ENCODE data around the gene PSMD13. TPM values are rescaled to one million over a fixed set of nuclear protein-coding genes. Genes with fewer than 3 reads are reported as not detected.

PSMD13 gene
- total and polyA plus RNA-seq, 2 of the 13 experiments (the other 11 are each of a cell fraction or from before 2014, with no cell fraction given): 83.0 to 117 TPM

DNA sequence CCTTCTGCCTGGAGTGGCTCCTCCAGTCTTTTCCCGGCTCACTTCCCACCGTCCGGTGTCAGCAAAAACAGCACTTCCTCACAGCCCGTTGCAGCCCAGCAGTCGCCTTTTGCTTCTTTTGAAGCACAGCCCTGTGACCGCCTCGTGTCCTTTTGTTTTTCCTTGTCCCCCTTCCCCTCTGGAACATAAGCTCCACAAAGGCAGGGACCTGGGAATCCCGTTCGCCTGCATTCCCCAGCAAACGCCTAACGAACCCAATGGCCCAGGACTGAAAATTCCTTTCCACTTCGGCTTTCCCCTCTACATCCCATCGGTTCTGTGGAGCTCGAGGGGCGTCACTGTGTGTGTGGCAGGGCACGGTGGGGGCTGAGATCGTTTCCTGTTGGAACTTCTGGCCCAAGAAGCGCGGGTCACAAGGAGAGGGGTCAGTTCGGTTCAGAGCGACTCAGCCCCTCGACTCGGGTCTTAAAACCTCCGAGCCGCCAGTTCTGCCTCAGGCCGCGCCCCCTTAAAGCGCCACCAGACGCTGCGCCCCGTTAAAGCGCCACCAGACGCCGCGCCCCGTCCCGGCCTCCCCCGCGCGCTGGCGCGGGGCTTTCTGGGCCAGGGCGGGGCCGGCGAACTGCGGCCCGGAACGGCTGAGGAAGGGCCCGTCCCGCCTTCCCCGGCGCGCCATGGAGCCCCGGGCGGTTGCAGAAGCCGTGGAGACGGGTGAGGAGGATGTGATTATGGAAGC, 28.4 kb upstream of the PSMD13 start (continued):
- TF ChIP-seq, protein P1, sequence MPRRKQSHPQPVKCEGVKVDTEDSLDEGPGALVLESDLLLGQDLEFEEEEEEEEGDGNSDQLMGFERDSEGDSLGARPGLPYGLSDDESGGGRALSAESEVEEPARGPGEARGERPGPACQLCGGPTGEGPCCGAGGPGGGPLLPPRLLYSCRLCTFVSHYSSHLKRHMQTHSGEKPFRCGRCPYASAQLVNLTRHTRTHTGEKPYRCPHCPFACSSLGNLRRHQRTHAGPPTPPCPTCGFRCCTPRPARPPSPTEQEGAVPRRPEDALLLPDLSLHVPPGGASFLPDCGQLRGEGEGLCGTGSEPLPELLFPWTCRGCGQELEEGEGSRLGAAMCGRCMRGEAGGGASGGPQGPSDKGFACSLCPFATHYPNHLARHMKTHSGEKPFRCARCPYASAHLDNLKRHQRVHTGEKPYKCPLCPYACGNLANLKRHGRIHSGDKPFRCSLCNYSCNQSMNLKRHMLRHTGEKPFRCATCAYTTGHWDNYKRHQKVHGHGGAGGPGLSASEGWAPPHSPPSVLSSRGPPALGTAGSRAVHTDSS (CRISPR knock-in tag; conservative IDR thresholded peaks at IDR 0.05): no peak
- TF ChIP-seq, protein P2, sequence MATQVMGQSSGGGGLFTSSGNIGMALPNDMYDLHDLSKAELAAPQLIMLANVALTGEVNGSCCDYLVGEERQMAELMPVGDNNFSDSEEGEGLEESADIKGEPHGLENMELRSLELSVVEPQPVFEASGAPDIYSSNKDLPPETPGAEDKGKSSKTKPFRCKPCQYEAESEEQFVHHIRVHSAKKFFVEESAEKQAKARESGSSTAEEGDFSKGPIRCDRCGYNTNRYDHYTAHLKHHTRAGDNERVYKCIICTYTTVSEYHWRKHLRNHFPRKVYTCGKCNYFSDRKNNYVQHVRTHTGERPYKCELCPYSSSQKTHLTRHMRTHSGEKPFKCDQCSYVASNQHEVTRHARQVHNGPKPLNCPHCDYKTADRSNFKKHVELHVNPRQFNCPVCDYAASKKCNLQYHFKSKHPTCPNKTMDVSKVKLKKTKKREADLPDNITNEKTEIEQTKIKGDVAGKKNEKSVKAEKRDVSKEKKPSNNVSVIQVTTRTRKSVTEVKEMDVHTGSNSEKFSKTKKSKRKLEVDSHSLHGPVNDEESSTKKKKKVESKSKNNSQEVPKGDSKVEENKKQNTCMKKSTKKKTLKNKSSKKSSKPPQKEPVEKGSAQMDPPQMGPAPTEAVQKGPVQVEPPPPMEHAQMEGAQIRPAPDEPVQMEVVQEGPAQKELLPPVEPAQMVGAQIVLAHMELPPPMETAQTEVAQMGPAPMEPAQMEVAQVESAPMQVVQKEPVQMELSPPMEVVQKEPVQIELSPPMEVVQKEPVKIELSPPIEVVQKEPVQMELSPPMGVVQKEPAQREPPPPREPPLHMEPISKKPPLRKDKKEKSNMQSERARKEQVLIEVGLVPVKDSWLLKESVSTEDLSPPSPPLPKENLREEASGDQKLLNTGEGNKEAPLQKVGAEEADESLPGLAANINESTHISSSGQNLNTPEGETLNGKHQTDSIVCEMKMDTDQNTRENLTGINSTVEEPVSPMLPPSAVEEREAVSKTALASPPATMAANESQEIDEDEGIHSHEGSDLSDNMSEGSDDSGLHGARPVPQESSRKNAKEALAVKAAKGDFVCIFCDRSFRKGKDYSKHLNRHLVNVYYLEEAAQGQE (IDR thresholded peaks at IDR 0.05; ENCODE audit: borderline replicate concordance in 1 of 2, low read depth in 1 of 2, low read length in 2 of 2): no peak
- TF ChIP-seq KDM3A (CRISPR knock-in tag; IDR thresholded peaks at IDR 0.05; ENCODE audit: low read depth) (no peak), SRF (IDR thresholded peaks at IDR 0.05; ENCODE audit: low read depth, low read length) (no peak), FOXA1 (IDR thresholded peaks at IDR 0.05) (no peak), FOXA1 (CRISPR knock-in tag; IDR thresholded peaks at IDR 0.05) (no peak), SMARCE1 (IDR thresholded peaks at IDR 0.05; ENCODE audit: borderline replicate concordance) (no peak), PRPF4 (IDR thresholded peaks at IDR 0.05; ENCODE audit: low read depth, low read length, poor library complexity, severe bottlenecking) (no peak), TCF7 (IDR thresholded peaks at IDR 0.05; ENCODE audit: low read depth) (no peak), ZFP90 (CRISPR knock-in tag; IDR thresholded peaks at IDR 0.05; ENCODE audit: borderline replicate concordance) (no peak)
- TF ChIP-seq, protein P3, sequence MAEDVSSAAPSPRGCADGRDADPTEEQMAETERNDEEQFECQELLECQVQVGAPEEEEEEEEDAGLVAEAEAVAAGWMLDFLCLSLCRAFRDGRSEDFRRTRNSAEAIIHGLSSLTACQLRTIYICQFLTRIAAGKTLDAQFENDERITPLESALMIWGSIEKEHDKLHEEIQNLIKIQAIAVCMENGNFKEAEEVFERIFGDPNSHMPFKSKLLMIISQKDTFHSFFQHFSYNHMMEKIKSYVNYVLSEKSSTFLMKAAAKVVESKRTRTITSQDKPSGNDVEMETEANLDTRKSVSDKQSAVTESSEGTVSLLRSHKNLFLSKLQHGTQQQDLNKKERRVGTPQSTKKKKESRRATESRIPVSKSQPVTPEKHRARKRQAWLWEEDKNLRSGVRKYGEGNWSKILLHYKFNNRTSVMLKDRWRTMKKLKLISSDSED (CRISPR knock-in tag; IDR thresholded peaks at IDR 0.05): no peak
- TF ChIP-seq, protein P4, sequence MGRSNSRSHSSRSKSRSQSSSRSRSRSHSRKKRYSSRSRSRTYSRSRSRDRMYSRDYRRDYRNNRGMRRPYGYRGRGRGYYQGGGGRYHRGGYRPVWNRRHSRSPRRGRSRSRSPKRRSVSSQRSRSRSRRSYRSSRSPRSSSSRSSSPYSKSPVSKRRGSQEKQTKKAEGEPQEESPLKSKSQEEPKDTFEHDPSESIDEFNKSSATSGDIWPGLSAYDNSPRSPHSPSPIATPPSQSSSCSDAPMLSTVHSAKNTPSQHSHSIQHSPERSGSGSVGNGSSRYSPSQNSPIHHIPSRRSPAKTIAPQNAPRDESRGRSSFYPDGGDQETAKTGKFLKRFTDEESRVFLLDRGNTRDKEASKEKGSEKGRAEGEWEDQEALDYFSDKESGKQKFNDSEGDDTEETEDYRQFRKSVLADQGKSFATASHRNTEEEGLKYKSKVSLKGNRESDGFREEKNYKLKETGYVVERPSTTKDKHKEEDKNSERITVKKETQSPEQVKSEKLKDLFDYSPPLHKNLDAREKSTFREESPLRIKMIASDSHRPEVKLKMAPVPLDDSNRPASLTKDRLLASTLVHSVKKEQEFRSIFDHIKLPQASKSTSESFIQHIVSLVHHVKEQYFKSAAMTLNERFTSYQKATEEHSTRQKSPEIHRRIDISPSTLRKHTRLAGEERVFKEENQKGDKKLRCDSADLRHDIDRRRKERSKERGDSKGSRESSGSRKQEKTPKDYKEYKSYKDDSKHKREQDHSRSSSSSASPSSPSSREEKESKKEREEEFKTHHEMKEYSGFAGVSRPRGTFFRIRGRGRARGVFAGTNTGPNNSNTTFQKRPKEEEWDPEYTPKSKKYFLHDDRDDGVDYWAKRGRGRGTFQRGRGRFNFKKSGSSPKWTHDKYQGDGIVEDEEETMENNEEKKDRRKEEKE (IDR thresholded peaks at IDR 0.05): no peak
- TF ChIP-seq, protein P5, sequence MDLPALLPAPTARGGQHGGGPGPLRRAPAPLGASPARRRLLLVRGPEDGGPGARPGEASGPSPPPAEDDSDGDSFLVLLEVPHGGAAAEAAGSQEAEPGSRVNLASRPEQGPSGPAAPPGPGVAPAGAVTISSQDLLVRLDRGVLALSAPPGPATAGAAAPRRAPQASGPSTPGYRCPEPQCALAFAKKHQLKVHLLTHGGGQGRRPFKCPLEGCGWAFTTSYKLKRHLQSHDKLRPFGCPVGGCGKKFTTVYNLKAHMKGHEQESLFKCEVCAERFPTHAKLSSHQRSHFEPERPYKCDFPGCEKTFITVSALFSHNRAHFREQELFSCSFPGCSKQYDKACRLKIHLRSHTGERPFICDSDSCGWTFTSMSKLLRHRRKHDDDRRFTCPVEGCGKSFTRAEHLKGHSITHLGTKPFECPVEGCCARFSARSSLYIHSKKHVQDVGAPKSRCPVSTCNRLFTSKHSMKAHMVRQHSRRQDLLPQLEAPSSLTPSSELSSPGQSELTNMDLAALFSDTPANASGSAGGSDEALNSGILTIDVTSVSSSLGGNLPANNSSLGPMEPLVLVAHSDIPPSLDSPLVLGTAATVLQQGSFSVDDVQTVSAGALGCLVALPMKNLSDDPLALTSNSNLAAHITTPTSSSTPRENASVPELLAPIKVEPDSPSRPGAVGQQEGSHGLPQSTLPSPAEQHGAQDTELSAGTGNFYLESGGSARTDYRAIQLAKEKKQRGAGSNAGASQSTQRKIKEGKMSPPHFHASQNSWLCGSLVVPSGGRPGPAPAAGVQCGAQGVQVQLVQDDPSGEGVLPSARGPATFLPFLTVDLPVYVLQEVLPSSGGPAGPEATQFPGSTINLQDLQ (CRISPR knock-in tag; IDR thresholded peaks at IDR 0.05): no peak
- TF ChIP-seq, protein P6, sequence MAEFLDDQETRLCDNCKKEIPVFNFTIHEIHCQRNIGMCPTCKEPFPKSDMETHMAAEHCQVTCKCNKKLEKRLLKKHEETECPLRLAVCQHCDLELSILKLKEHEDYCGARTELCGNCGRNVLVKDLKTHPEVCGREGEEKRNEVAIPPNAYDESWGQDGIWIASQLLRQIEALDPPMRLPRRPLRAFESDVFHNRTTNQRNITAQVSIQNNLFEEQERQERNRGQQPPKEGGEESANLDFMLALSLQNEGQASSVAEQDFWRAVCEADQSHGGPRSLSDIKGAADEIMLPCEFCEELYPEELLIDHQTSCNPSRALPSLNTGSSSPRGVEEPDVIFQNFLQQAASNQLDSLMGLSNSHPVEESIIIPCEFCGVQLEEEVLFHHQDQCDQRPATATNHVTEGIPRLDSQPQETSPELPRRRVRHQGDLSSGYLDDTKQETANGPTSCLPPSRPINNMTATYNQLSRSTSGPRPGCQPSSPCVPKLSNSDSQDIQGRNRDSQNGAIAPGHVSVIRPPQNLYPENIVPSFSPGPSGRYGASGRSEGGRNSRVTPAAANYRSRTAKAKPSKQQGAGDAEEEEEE (CRISPR knock-in tag; IDR thresholded peaks at IDR 0.05; ENCODE audit: borderline replicate concordance): no peak

All from HepG2 (cell line).